T-cell (primary cell): ENCODE measurements around the gene PRKCB. TPM values are rescaled to one million over a fixed set of nuclear protein-coding genes. Genes with fewer than 3 reads are reported as not detected.

Source experiments
- ATAC-seq, 4 experiments: fragments of 200-7000 bp in 3 of 4; fragments of 150-1000 bp in 1 of 4; cut with Tn5 transposase; replicated peaks in 1 of 4; 1 replicate in 3 of 4; 2 replicates in 1 of 4; pipeline ENCODE4 v1.10.0; 2021; ENCODE audit warnings: moderate library complexity in 3 of 4, mild to moderate bottlenecking in 2 of 4, moderate number of reproducible peaks in 1 of 4
- CTCF ChIA-PET, 2 donors: fragments of 300-600 bp; sonication (Branson Sonifier 250); formaldehyde crosslinking; loops; one replicate each; lab custom pipeline; 2022; ENCODE audit warnings: antibody characterized with exemption in 2 of 2; lab: Charles Lee
- POLR2A ChIA-PET, 2 donors: fragments of 300-600 bp; sonication (Branson Sonifier 250); formaldehyde crosslinking; loops; one replicate each; lab custom pipeline; 2022; ENCODE audit warnings: antibody characterized with exemption in 2 of 2; lab: Charles Lee
- DNase-seq, 35 experiments: peaks; one replicate each; pipeline versions ENCODE4 v3.0.0 to v3.0.0-alpha.2; 2013 to 2023
- H3K27ac ChIP-seq: one replicate; pipeline ENCODE4 v1.5.1; 2013; ENCODE audit warnings: low read length
- H3K27me3 ChIP-seq, 2 experiments: replicated peaks in 1 of 2; 1 replicate in 1 of 2; 2 replicates in 1 of 2; pipeline versions ENCODE4 v1.6.1 to v1.7.0; 2013; ENCODE audit warnings: low read length in 1 of 2, mixed read lengths in 1 of 2; ENCODE audit not compliant: control insufficient read depth in 2 of 2, insufficient read depth in 2 of 2; ENCODE audit errors: extremely low read depth in 1 of 2
- H3K36me3 ChIP-seq, 2 donors: 1 replicate in 1 of 2; 2 replicates in 1 of 2; pipeline versions ENCODE4 v1.6.1 to v1.7.0; 2013; ENCODE audit warnings: low read length in 1 of 2; ENCODE audit not compliant: control insufficient read depth in 2 of 2, insufficient read depth in 1 of 2; ENCODE audit errors: extremely low read depth in 1 of 2
- H3K4me1 ChIP-seq, 2 experiments: 1 replicate in 1 of 2; 2 replicates in 1 of 2; pipeline versions ENCODE4 v1.6.1 to v1.7.0; 2013; ENCODE audit warnings: low read length in 2 of 2, mixed read lengths in 1 of 2; ENCODE audit not compliant: insufficient read depth in 2 of 2, control insufficient read depth in 1 of 2; ENCODE audit errors: extremely low read depth in 1 of 2
- H3K4me3 ChIP-seq, 2 donors: 1 replicate in 1 of 2; 2 replicates in 1 of 2; pipeline versions ENCODE4 v1.5.1 to v1.7.0; 2013; ENCODE audit warnings: mild to moderate bottlenecking in 2 of 2, low read length in 1 of 2, moderate library complexity in 1 of 2; ENCODE audit not compliant: control insufficient read depth in 1 of 2; ENCODE audit errors: extremely low read depth in 1 of 2
- H3K9me3 ChIP-seq: 2 replicates; pipeline ENCODE4 v1.7.0; 2013
- H3K27ac Mint-ChIP-seq, 2 donors: one replicate each; pipeline ENCODE4 v1.8.0; 2020 to 2021; ENCODE audit warnings: mild to moderate bottlenecking in 2 of 2, mixed read lengths in 2 of 2
- H3K27me3 Mint-ChIP-seq, 2 donors: one replicate each; pipeline ENCODE4 v1.8.0; 2021 to 2022; ENCODE audit warnings: mixed read lengths in 2 of 2
- H3K36me3 Mint-ChIP-seq: one replicate; pipeline ENCODE4 v1.8.0; 2021; ENCODE audit warnings: mixed read lengths
- H3K4me1 Mint-ChIP-seq, 3 donors: one replicate each; pipeline ENCODE4 v1.8.0; 2020 to 2022; ENCODE audit warnings: mixed read lengths in 3 of 3, mild to moderate bottlenecking in 1 of 3
- H3K4me3 Mint-ChIP-seq, 3 donors: one replicate each; pipeline ENCODE4 v1.8.0; 2020 to 2022; ENCODE audit warnings: mild to moderate bottlenecking in 3 of 3, mixed read lengths in 3 of 3, moderate library complexity in 3 of 3
- H3K9me3 Mint-ChIP-seq, 3 donors: one replicate each; pipeline ENCODE4 v1.8.0; 2020 to 2022; ENCODE audit warnings: mixed read lengths in 3 of 3
- WGBS: methylation state at CpG from one replicate; pipeline ENCODE4 v1.1.5; 2013; ENCODE audit warnings: missing lambda C conversion rate; ENCODE audit not compliant: insufficient coverage; 5-methylcytosine and 5-hydroxymethylcytosine counted together
- total RNA-seq, 35 experiments: library from RNA in 6 of 35; stranded (reverse) in 6 of 35; fragments of 120-200 nt in 1 of 35; gene quantifications; one replicate each; pipeline versions ENCODE4 v1.2.1 to v1.2.4 and lab custom pipeline; 2013 to 2026

Gene PRKCB
- total RNA-seq, 5 donors from 2014 or later (not counting 1 experiment from before 2014, with no cell fraction given) = 84.7 to 114 (median 105) TPM

DNA sequence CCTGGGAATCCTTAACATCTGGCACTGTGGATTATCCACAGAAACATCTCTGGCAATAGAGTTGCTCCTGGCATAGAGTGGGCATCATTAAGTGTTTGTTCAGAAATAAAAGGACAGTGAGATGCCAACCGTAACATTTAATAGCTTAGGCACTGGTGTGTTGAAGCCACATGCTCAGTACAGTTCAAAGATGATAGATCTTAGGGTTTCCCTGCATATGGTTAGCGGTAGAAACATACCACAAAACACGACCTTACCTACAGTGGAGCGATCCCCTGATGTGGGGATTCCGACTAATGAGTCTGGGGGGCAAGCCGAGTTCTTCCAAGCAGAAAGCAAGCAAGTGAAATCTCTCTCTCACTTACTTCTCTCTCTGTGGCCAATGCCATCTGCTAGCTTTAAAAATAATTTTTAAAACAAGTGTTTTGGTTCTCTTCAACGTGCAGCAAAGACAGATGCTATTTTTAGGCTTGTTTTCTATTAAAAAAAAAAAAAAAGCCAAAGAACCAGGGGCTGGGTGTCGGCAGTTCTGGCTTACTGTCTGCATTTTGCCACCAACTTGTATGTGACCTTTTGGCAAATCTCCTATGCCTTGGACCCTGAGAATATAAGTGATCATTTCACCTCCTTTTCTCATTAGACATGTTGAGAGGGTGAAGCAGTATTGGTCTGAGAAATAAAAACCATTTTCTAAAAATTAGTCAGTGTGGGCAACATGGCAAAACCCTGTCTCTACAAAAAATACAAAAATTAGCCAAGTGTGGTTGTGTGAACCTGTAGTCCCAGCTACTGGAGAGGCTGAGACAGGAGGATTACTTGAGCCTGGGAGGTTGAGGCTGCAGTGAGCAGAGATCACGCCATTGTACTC lies 331.1 kb downstream of the PRKCB start:
- DNase-seq (no peak), ATAC-seq (no peak)
- ChIA-PET CTCF (interaction anchor here in 1 of 2 donors (0.6 kb wide), 1 partner anchor 733 kb away, joined by 5 read pairs; no protein-coding TSS in a partner anchor), POLR2A (no interaction called here)
- no peak overlapping the region for H3K4me3 ChIP-seq
- Mint-ChIP-seq H3K36me3 (peaks cover 43% of the 10 kb centered on the region), H3K4me3 (no peak overlapping the region), H3K9me3 (no peaks in the 10 kb centered on the region), H3K27ac (no peak overlapping the region), H3K27me3 (no peaks in the 10 kb centered on the region), H3K4me1 (peaks cover 0 to 4% (median 0%) of the 10 kb centered on the region in 3 donors)
- WGBS = 80% methylated on average over 2 of the region's 9 CpGs
- H3K36me3 ChIP-seq = peaks cover 6 to 35% of the 10 kb centered on the region in 2 donors
- no peaks in the 10 kb centered on the region for H3K9me3 ChIP-seq
- no peaks in the 10 kb centered on the region for H3K27me3 ChIP-seq
- no peak overlapping the region for H3K27ac ChIP-seq
- H3K4me1 ChIP-seq = no peaks in the 10 kb centered on the region

DNA sequence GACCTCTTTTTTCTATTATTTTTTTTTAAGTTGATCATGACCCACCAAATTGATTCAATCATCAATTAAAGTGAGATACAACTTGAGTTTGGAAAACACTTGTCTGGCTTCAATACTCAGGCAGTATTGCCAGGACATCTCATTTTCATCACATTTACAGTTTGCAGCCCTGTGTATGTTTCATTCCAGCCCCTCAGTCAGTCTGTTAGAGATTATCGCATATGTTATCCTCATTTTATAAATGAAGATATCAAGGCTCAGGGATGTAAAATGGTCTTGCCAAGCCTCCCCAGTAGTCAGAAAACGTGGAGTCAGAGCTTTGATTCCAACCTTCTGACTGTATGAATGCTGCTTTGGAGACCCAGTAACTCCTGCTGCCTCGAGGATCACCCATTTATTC lies 333.1 kb downstream of the PRKCB start:
- WGBS = 100% methylated on average over 1 of the region's 3 CpGs
- ChIA-PET POLR2A (interaction anchor here in 1 of 2 donors (0.7 kb wide), 1 partner anchor 49 kb away, joined by 5 read pairs; no protein-coding TSS in a partner anchor), CTCF (no interaction called here)
- Mint-ChIP-seq H3K36me3 (peaks cover 52% of the 10 kb centered on the region), H3K4me1 (peaks cover 0 to 4% (median 0%) of the 10 kb centered on the region in 3 donors), H3K9me3 (no peaks in the 10 kb centered on the region), H3K4me3 (no peak overlapping the region), H3K27me3 (no peaks in the 10 kb centered on the region), H3K27ac (no peak overlapping the region)
- no peaks in the 10 kb centered on the region for H3K27me3 ChIP-seq
- DNase-seq (no peak), ATAC-seq (no peak)
- no peak overlapping the region for H3K27ac ChIP-seq
- H3K36me3 ChIP-seq = peaks cover 6 to 49% of the 10 kb centered on the region in 2 donors
- no peaks in the 10 kb centered on the region for H3K9me3 ChIP-seq
- no peaks in the 10 kb centered on the region for H3K4me1 ChIP-seq
- no peak overlapping the region for H3K4me3 ChIP-seq

DNA sequence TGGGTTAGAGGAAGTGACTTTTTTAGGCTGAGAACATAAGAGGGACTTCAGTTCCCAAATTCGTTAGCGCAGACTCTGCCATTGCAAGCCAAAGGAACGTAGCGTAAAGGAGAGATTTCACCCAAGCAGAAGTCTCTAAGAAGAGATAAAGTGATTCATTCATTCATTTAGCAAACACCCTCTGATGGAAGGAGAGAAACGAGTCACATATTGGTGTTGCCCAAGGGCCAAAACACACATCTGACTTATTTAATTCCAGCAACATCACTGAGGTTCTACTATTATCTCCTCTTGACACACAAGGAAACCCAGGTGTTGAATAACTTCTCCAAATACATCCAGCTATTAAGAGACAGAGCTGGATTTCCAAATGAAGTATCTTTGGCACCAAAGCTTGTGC lies 334.6 kb downstream of the PRKCB start:
- Histone ChIP-seq H3K36me3 (peaks cover 14 to 62% of the 10 kb centered on the region in 2 donors), H3K4me1 (no peaks in the 10 kb centered on the region), H3K27me3 (no peaks in the 10 kb centered on the region), H3K9me3 (no peaks in the 10 kb centered on the region), H3K4me3 (no peak overlapping the region), H3K27ac (no peak overlapping the region)
- H3K27me3 Mint-ChIP-seq = no peaks in the 10 kb centered on the region
- ATAC-seq = no peak
- ChIA-PET CTCF (no interaction called here), POLR2A (no interaction called here)
- no peak for DNase-seq
- H3K9me3 Mint-ChIP-seq = no peaks in the 10 kb centered on the region
- no peak overlapping the region for H3K4me3 Mint-ChIP-seq
- peaks cover 0 to 4% (median 0%) of the 10 kb centered on the region in 3 donors for H3K4me1 Mint-ChIP-seq
- WGBS = no CpG with 5 or more reads among the region's 5 CpGs
- peaks cover 59% of the 10 kb centered on the region for H3K36me3 Mint-ChIP-seq
- no peak overlapping the region for H3K27ac Mint-ChIP-seq

DNA sequence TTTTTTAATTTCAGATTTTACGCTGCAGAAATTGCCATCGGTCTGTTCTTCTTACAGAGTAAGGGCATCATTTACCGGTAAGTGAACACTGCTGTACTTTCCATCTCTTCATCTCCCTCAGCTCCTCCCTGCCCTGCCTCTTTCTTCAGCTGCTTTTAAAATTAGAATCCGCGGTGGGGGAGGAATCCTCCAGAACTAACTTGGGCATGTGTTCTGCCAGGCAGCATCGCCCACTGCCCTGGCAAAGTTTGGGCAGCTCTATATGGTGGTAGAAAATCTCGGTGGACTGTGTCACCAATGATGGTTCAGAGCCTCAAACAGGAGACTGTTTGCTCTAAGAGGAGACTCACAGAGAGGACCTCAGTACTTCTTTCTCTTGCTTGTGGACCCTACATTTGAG lies 338.7 kb downstream of the PRKCB start:
- Mint-ChIP-seq H3K27ac (no peak overlapping the region), H3K4me3 (no peak overlapping the region), H3K9me3 (no peaks in the 10 kb centered on the region), H3K4me1 (peaks cover 0 to under 1% (median 0%) of the 10 kb centered on the region in 3 donors), H3K27me3 (no peaks in the 10 kb centered on the region), H3K36me3 (peaks cover 80% of the 10 kb centered on the region)
- Histone ChIP-seq H3K9me3 (no peaks in the 10 kb centered on the region), H3K36me3 (peaks cover 20 to 79% of the 10 kb centered on the region in 2 donors), H3K4me1 (no peaks in the 10 kb centered on the region), H3K4me3 (no peak overlapping the region), H3K27ac (no peak overlapping the region), H3K27me3 (no peaks in the 10 kb centered on the region)
- ChIA-PET CTCF (no interaction called here), POLR2A (no interaction called here)
- no peak for ATAC-seq
- WGBS = 100% methylated on average over 2 of the region's 7 CpGs
- DNase-seq = no peak

DNA sequence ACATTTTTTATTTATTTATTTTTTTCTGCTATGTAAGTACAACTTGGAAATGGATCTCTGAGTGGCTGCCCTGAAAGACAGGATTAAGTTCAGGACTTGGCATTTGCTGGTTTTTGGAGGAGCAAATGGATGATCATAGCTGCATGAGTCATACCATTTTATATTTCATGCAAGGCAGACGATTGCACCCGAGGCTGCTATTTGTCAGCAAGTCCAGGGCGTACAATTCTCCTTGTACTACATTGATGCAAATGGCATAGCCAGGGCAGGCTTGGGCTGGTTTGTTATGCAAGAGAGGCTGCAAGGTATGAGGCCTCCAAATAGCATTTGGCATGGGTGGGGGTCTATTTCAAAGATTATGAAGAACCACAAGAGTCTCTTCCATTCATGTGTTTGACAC lies 339.2 kb downstream of the PRKCB start:
- peaks cover 83% of the 10 kb centered on the region for H3K36me3 Mint-ChIP-seq
- H3K9me3 Mint-ChIP-seq = no peaks in the 10 kb centered on the region
- ChIA-PET CTCF (no interaction called here), POLR2A (no interaction called here)
- no peak overlapping the region for H3K27ac Mint-ChIP-seq
- no peak overlapping the region for H3K4me3 ChIP-seq
- ATAC-seq (no peak), DNase-seq (no peak)
- H3K27ac ChIP-seq = no peak overlapping the region
- no peaks in the 10 kb centered on the region for H3K9me3 ChIP-seq
- peaks cover 20 to 81% of the 10 kb centered on the region in 2 donors for H3K36me3 ChIP-seq
- no peaks in the 10 kb centered on the region for H3K27me3 Mint-ChIP-seq
- no peaks in the 10 kb centered on the region for H3K4me1 ChIP-seq
- H3K27me3 ChIP-seq = no peaks in the 10 kb centered on the region
- H3K4me3 Mint-ChIP-seq = no peak overlapping the region
- WGBS = 94% methylated on average over 3 of the region's 3 CpGs
- no peaks in the 10 kb centered on the region for H3K4me1 Mint-ChIP-seq

DNA sequence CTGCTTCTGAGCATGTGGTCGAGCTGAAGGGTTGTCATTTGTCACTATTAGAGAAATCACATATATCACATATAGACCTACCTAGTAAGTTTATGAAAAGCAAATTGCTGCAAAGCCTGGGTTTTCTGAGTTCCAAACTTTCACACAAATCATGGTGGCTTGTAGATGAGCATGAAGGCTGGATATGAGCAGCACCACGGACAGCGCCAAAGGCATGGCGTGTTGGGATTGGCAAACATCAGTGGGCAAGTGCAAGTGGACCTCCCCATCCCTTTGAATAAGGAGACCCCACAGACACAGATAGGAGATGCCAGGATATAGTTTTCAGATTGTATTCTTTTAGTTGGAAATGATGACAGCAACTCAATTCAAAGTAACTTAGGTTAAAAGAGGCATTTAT lies 342.7 kb downstream of the PRKCB start:
- Mint-ChIP-seq H3K9me3 (no peaks in the 10 kb centered on the region), H3K27me3 (no peaks in the 10 kb centered on the region), H3K36me3 (peaks cover 78% of the 10 kb centered on the region), H3K4me1 (no peaks in the 10 kb centered on the region), H3K27ac (no peak overlapping the region), H3K4me3 (no peak overlapping the region)
- Histone ChIP-seq H3K27me3 (no peaks in the 10 kb centered on the region), H3K9me3 (no peaks in the 10 kb centered on the region), H3K36me3 (peaks cover 14 to 73% of the 10 kb centered on the region in 2 donors), H3K4me1 (no peaks in the 10 kb centered on the region), H3K4me3 (no peak overlapping the region), H3K27ac (no peak overlapping the region)
- DNase-seq (peak in 3 of 35 experiments; percentile 2 to 8 (median 3)), ATAC-seq (no peak)
- CTCF ChIA-PET = no interaction called here
- POLR2A ChIA-PET = no interaction called here
- 80% methylated on average over 2 of the region's 4 CpGs for WGBS
